Placental pericyte (primary cell): Measurements from ENCODE around the gene OR14A16. TPM values are rescaled to one million over a fixed set of nuclear protein-coding genes. Genes with fewer than 3 reads are reported as not detected.

Source experiments
- total RNA-seq: library from RNA; depleted of rRNA; stranded (reverse); fragments of >200 nt; gene quantifications from 2 replicates; pipeline ENCODE4 v1.2.3, GENCODE V29; 2012

The OR14A16 gene
- not detected in 2 replicates for total RNA-seq

GRCh38 chr1:247824023-247824422 lies at the start of gene OR14A16:
Gene OR14A16, minus strand, starts transcription at chr1:247824119. Its CDS starts 8,390 bp downstream, at chr1:247815729.

GRCh38 chr1:247857069-247857984 lies 33.4 kb upstream of the OR14A16 start, which contains the start of gene TRIM58:
Gene TRIM58, plus strand, starts transcription at chr1:247857187. Its CDS starts 60 bp downstream, at chr1:247857247.

GRCh38 chr1:247841796-247842195 lies 17.9 kb upstream of the OR14A16 start, which contains the start of gene OR11L1:
Gene OR11L1, minus strand, starts transcription at chr1:247841896. Its CDS starts 0 bp downstream, at chr1:247841896.

Other genes with a start within 250 kb of the OR14A16 start
- gene OR2G2, start 235.8 kb downstream of the OR14A16 start, total RNA-seq: not detected in 2 replicates
- not detected in 2 replicates for gene OR2G3, start 218.5 kb downstream of the OR14A16 start, total RNA-seq
- not detected in 2 replicates for gene OR13G1, start 144.4 kb downstream of the OR14A16 start, total RNA-seq
- not detected in 2 replicates for gene OR6F1, start 107.5 kb downstream of the OR14A16 start, total RNA-seq
- gene OR14K1, start 85.5 kb downstream of the OR14A16 start, total RNA-seq: not detected in 2 replicates
- gene OR14A2, start 76.0 kb downstream of the OR14A16 start, total RNA-seq: not detected in 2 replicates
- gene OR1C1, start 63.6 kb downstream of the OR14A16 start, total RNA-seq: not detected in 2 replicates
- gene OR11L1, start 17.8 kb upstream of the OR14A16 start, total RNA-seq: not detected in 2 replicates
- gene TRIM58, start 33.1 kb upstream of the OR14A16 start, total RNA-seq: 2.7 and 5.9 TPM in 2 replicates
- 1.4 and 1.8 TPM in 2 replicates for gene OR2W3, start 71.5 kb upstream of the OR14A16 start, total RNA-seq
- 0.22 TPM in 1 of 2 replicates, not detected in the other for gene OR2T8, start 96.1 kb upstream of the OR14A16 start, total RNA-seq
- gene OR2AJ1, start 100.8 kb upstream of the OR14A16 start, total RNA-seq: not detected in 2 replicates
- 0.43 TPM in 1 of 2 replicates, not detected in the other for gene OR2L8, start 124.7 kb upstream of the OR14A16 start, total RNA-seq
- gene OR2AK2, start 141.1 kb upstream of the OR14A16 start, total RNA-seq: not detected in 2 replicates
- not detected in 2 replicates for gene OR2L5, start 189.5 kb upstream of the OR14A16 start, total RNA-seq
- not detected in 2 replicates for gene OR2L2, start 206.0 kb upstream of the OR14A16 start, total RNA-seq
- not detected in 2 replicates for gene OR2L3, start 222.7 kb upstream of the OR14A16 start, total RNA-seq